Measurements from ENCODE around the gene CRHR1. TPM values are rescaled to one million over a fixed set of nuclear protein-coding genes. Genes with fewer than 3 reads are reported as not detected.

The CRHR1 gene
- total RNA-seq, 1 donor from 2014 or later: not detected

GRCh38 chr17:45844695-45845375 is 60.7 kb downstream of the CRHR1 start, which contains the start of gene SPPL2C:
SPPL2C (plus strand) TSS chr17:45844881; CDS start chr17:45844907, 26 bp downstream.
- Histone ChIP-seq H3K4me3 (ENCODE audit: low read depth, low read length) (no peak within 1 kb of the TSS), H3K27me3 (ENCODE audit: control insufficient read depth, insufficient read depth, low read length) (peaks cover 5% of the 10 kb centered on the region), H3K36me3 (ENCODE audit: control insufficient read depth, insufficient read depth, low read length) (no peaks in the 10 kb centered on the region)
- no peak for DNase-seq (ENCODE audit: low read depth)
- no peak for TF ChIP-seq CTCF (IDR thresholded peaks at IDR 0.05; ENCODE audit: insufficient read depth, low read length, severe bottlenecking)
- FAIRE-seq: no peak

GRCh38 chr17:45845376-45846185 is 61.5 kb downstream of the CRHR1 start:
- Histone ChIP-seq H3K27me3 (ENCODE audit: control insufficient read depth, insufficient read depth, low read length) (peaks cover 5% of the 10 kb centered on the region), H3K36me3 (ENCODE audit: control insufficient read depth, insufficient read depth, low read length) (no peaks in the 10 kb centered on the region), H3K4me3 (ENCODE audit: low read depth, low read length) (no peak overlapping the region)
- DNase-seq (ENCODE audit: low read depth): no peak
- no peak for TF ChIP-seq CTCF (IDR thresholded peaks at IDR 0.05; ENCODE audit: insufficient read depth, low read length, severe bottlenecking)
- FAIRE-seq: no peak

DNA sequence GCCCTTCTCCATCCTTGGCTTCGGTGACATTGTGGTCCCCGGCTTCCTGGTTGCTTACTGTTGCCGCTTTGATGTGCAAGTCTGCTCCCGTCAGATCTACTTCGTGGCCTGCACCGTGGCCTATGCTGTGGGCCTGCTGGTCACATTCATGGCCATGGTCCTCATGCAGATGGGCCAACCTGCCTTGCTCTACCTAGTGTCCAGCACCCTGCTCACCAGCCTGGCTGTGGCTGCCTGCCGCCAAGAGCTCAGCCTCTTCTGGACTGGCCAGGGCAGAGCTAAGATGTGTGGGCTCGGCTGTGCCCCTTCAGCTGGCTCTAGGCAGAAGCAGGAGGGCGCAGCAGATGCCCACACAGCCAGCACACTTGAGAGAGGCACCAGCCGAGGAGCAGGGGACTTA is 62.1 kb downstream of the CRHR1 start:
- DNase-seq (ENCODE audit: low read depth) (no peak), FAIRE-seq (no peak)
- H3K4me3 ChIP-seq (ENCODE audit: low read depth, low read length): no peak overlapping the region
- peaks cover 5% of the 10 kb centered on the region for H3K27me3 ChIP-seq (ENCODE audit: control insufficient read depth, insufficient read depth, low read length)
- no peaks in the 10 kb centered on the region for H3K36me3 ChIP-seq (ENCODE audit: control insufficient read depth, insufficient read depth, low read length)
- no peak for TF ChIP-seq CTCF (IDR thresholded peaks at IDR 0.05; ENCODE audit: insufficient read depth, low read length, severe bottlenecking)

DNA sequence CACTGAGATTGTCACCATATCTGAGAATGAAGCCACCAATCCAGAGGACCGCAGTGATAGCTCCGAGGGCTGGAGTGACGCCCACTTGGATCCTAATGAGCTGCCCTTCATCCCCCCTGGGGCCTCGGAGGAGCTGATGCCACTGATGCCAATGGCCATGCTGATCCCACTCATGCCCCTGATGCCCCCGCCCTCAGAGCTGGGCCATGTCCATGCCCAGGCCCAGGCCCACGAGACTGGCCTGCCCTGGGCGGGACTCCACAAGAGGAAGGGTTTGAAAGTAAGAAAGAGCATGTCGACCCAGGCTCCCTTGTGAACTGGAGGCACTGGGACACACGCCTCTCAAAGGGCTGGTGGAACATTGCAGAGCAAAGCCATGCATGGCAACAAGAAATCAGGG is 62.5 kb downstream of the CRHR1 start:
- no peak for FAIRE-seq
- TF ChIP-seq CTCF (IDR thresholded peaks at IDR 0.05; ENCODE audit: insufficient read depth, low read length, severe bottlenecking): no peak
- Histone ChIP-seq H3K4me3 (ENCODE audit: low read depth, low read length) (no peak overlapping the region), H3K36me3 (ENCODE audit: control insufficient read depth, insufficient read depth, low read length) (no peaks in the 10 kb centered on the region), H3K27me3 (ENCODE audit: control insufficient read depth, insufficient read depth, low read length) (peaks cover 5% of the 10 kb centered on the region)
- no peak for DNase-seq (ENCODE audit: low read depth)

GRCh38 chr17:45847101-45847500 is 63.0 kb downstream of the CRHR1 start:
- Histone ChIP-seq H3K27me3 (ENCODE audit: control insufficient read depth, insufficient read depth, low read length) (peaks cover 6% of the 10 kb centered on the region), H3K4me3 (ENCODE audit: low read depth, low read length) (no peak overlapping the region), H3K36me3 (ENCODE audit: control insufficient read depth, insufficient read depth, low read length) (no peaks in the 10 kb centered on the region)
- FAIRE-seq: no peak
- no peak for TF ChIP-seq CTCF (IDR thresholded peaks at IDR 0.05; ENCODE audit: insufficient read depth, low read length, severe bottlenecking)
- no peak for DNase-seq (ENCODE audit: low read depth)

Data from bronchial epithelial cell (primary cell).